ENCODE results near the gene RALGDS. TPM values are rescaled to one million over a fixed set of nuclear protein-coding genes. Genes with fewer than 3 reads are reported as not detected.

Gene RALGDS
- total and polyA plus RNA-seq, 8 donors = 43.5 to 58.9 (median 50.4) TPM

DNA sequence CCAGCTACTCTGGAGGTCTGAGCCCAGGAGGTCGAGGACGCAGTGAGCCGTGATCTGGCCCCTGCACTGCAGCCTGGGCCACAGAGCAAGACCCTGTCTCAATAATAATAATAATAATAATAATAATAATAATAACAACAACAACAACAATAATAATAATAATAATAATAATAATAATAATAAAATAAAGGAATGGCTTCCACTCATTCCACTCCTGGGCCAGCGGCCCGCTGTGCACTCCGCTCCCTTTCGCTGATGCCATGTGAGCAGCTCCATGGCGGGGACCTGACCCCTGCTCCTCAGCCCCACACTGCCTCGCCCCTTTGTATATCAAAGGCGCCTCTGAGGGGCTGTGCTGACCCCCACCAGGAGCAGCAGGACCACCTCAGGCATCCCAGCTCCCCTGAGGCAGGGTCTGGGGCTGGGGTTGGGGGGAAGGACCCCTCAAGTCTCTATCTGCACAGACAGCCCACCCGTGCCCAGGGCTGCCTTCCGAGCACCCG lies 22.6 kb upstream of the RALGDS start:
- Histone ChIP-seq H3K4me1 (peaks cover 28 to 69% of the 10 kb centered on the region in 2 donors), H3K4me3 (peak overlapping the region in 1 of 2 donors; percentile 11), H3K27ac (peak overlapping the region in 1 of 2 donors; percentile 48), H3K9me3 (no peaks in the 10 kb centered on the region), H3K36me3 (no peaks in the 10 kb centered on the region), H3K27me3 (no peaks in the 10 kb centered on the region)
- intact Hi-C loops (cut with DNase I) = no loop called here
- DNase-seq = no peak
- TF ChIP-seq, protein P1, sequence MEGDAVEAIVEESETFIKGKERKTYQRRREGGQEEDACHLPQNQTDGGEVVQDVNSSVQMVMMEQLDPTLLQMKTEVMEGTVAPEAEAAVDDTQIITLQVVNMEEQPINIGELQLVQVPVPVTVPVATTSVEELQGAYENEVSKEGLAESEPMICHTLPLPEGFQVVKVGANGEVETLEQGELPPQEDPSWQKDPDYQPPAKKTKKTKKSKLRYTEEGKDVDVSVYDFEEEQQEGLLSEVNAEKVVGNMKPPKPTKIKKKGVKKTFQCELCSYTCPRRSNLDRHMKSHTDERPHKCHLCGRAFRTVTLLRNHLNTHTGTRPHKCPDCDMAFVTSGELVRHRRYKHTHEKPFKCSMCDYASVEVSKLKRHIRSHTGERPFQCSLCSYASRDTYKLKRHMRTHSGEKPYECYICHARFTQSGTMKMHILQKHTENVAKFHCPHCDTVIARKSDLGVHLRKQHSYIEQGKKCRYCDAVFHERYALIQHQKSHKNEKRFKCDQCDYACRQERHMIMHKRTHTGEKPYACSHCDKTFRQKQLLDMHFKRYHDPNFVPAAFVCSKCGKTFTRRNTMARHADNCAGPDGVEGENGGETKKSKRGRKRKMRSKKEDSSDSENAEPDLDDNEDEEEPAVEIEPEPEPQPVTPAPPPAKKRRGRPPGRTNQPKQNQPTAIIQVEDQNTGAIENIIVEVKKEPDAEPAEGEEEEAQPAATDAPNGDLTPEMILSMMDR (IDR thresholded peaks at IDR 0.05) = no peak
- no peak for ATAC-seq

DNA sequence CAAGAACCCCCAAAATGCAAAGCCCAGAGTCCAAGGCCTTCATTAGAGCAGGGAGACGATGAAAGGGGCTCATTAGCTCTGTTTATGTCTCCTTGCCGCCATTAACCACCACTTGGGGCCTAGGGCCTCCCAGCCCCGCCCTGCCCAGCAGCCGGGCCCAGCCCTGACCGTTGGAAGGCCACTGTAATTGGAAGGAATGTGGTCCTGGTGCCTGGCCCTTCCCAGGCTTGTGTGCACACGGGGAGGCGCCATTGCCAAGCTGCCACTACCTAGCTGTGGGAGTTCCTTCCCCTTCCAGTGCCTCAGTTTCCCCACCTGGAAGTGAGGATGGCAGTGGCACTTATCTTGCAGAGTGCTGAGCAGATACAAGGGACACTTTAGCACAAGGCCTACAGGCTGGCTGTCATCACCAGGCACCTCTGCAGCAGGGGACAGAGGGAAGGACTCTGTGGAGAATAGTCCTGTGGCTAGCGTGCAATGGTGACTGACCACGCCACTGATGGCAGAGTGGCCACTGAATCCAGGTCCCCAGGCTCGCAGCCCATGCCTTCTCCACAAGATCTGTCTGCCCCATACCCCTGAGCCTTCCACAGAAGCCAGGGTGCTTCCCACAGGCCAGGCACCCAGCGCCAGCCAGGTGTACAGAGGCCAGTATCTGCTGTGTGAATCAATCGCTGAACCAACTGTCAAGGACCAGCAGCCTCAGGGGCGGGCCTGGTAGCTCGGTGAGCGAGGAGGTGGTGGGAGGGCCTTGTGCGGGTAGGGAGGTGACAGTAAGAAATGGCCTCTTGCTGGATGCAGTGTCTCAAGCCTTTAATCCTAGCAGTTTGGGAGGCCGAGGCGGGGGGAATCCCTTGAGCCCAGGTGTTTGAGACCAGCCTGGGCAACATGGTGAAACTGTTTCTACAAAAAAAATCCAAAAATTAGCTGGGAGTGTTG lies 21.9 kb upstream of the RALGDS start:
- Histone ChIP-seq H3K4me1 (peaks cover 29 to 69% of the 10 kb centered on the region in 2 donors), H3K36me3 (no peaks in the 10 kb centered on the region), H3K9me3 (no peaks in the 10 kb centered on the region), H3K27ac (no peak overlapping the region), H3K4me3 (no peak overlapping the region), H3K27me3 (no peaks in the 10 kb centered on the region)
- TF ChIP-seq, protein P1 (IDR thresholded peaks at IDR 0.05) = no peak
- DNase-seq = no peak
- no peak for ATAC-seq
- intact Hi-C loops (cut with DNase I) = no loop called here

DNA sequence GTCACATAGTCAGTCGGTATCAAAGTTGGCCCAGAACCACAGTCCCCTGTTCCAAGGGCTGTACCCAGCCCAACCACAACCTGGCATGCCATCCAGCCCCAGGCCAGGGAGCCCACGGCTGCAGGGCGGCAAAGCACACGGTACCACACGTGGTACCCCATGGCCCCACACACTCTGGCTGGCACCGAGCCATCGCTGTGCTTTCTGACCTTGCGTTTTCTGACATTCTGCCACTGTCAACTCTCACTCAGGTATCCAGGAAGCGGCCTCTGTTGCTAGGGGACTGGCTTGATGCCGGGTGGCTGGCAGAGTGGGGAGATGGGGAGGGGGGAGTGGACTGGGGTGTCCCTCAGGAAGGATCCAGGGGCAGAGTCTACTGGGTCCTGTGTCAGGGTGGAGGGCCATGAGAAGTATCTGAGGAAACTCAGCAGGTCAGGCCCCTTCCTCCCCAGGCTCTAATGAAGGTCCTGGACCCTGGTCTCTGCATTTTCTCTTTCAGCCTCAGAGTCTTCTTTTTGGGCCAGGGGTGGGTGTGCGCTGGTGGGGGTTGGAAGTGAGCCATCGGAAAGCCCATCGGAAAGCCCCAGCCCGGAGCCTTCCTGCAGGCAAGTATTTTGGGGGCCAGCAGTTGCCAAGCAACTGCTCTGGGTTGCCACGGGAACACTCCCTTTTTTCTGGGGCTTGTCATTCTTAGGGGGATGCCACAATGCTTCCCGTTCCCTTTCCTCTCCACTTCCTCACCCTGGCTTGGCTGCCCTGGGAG lies 21.0 kb upstream of the RALGDS start:
- intact Hi-C loops (cut with DNase I) = no loop called here
- no peak for ATAC-seq
- H3K36me3 ChIP-seq = no peaks in the 10 kb centered on the region
- H3K4me1 ChIP-seq = peaks cover 28 to 69% of the 10 kb centered on the region in 2 donors
- TF ChIP-seq, protein P1 (IDR thresholded peaks at IDR 0.05) = no peak
- no peak for DNase-seq
- H3K27me3 ChIP-seq = no peaks in the 10 kb centered on the region
- no peaks in the 10 kb centered on the region for H3K9me3 ChIP-seq
- peak overlapping the region in 1 of 2 donors; percentile 23 for H3K27ac ChIP-seq
- H3K4me3 ChIP-seq = no peak overlapping the region

DNA sequence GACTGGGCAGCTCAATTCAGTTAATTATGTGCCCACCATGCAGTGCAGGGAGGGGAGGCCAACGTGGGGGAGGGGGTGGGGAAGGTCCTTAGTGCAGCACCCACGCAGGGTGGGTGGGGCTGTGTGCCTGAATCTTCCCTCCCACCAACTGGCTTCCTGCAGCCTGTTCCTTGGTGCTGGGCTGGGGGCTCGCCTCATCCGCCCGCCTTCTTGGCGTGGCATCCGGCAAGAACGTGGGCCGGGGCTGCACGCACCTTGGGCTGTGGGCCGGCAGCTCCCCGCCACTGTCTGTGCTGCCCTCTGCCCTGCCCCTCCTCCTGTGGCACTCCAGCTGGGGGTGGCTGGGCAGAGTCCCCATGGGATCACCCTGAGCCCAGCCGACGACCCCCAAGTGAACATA lies 19.6 kb upstream of the RALGDS start:
- H3K36me3 ChIP-seq = no peaks in the 10 kb centered on the region
- H3K4me1 ChIP-seq = peaks cover 33 to 78% of the 10 kb centered on the region in 2 donors
- H3K27me3 ChIP-seq = no peaks in the 10 kb centered on the region
- no peak overlapping the region for H3K27ac ChIP-seq
- intact Hi-C loops (cut with DNase I) = no loop called here
- TF ChIP-seq, protein P1 (IDR thresholded peaks at IDR 0.05) = no peak
- DNase-seq = no peak
- no peaks in the 10 kb centered on the region for H3K9me3 ChIP-seq
- H3K4me3 ChIP-seq = no peak overlapping the region
- no peak for ATAC-seq

- Histone ChIP-seq H3K27ac (no peak overlapping the region), H3K4me1 (peaks cover 37 to 78% of the 10 kb centered on the region in 2 donors)
Observed at GRCh38 chr9:133140174-133140505, 19.1 kb upstream of the RALGDS start.

More at GRCh38 chr9:133140174-133140505, 19.1 kb upstream of the RALGDS start:
- TF ChIP-seq, protein P1 (IDR thresholded peaks at IDR 0.05) = no peak
- ATAC-seq (no peak), DNase-seq (no peak)
- intact Hi-C loops (cut with DNase I) = no loop called here
- Histone ChIP-seq H3K9me3 (no peaks in the 10 kb centered on the region), H3K27me3 (no peaks in the 10 kb centered on the region), H3K36me3 (no peaks in the 10 kb centered on the region), H3K4me3 (no peak overlapping the region)
